ENCODE data around the gene DECR2. TPM values are rescaled to one million over a fixed set of nuclear protein-coding genes. Genes with fewer than 3 reads are reported as not detected.

Gene DECR2
- total RNA-seq, 1 donor from 2014 or later: 10.1 TPM

DNA sequence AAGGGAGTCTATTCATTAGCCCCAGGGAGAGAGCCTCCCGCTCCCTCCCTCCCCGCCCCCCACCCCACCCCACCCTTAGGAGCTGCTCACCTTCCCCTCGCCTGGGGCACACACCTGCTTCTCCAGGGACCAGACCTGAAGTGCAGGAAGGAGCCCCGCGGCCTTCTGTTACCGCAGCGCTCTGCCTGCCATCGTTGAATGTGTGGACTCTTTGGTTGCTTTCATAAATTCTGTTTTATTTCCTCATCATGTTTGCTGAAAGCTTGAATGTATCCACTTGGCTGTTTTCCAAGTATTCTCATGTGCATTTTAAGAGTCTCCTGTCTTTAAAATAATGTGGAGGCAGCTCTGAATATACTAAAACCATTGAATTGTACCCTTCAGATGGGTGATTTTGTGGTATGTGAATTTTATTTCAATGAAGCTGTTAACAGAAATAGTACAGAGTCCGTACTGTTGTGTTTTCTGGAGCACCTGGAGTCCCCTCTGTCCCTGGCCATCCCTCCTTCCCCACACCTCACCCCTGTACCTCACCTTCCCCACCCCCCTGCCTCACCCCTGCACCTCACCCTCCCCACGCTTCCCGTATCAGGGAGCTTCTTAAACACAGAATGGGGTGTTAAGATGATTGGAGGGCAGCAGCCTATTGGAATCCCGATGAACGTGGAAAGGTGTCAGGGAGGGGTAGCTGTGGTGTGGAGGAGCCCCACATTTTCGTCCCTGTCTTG lies 49.3 kb downstream of the DECR2 start:
- Histone ChIP-seq H3K36me3 (no peaks in the 10 kb centered on the region), H3K4me1 (no peaks in the 10 kb centered on the region), H3K4me3 (no peak overlapping the region), H3K9me3 (no peaks in the 10 kb centered on the region), H3K27ac (no peak overlapping the region), H3K27me3 (ENCODE audit: low read depth) (no peaks in the 10 kb centered on the region)
- ATAC-seq (peak; percentile 27 to 29), DNase-seq (no peak)
- TF ChIP-seq, protein P1, sequence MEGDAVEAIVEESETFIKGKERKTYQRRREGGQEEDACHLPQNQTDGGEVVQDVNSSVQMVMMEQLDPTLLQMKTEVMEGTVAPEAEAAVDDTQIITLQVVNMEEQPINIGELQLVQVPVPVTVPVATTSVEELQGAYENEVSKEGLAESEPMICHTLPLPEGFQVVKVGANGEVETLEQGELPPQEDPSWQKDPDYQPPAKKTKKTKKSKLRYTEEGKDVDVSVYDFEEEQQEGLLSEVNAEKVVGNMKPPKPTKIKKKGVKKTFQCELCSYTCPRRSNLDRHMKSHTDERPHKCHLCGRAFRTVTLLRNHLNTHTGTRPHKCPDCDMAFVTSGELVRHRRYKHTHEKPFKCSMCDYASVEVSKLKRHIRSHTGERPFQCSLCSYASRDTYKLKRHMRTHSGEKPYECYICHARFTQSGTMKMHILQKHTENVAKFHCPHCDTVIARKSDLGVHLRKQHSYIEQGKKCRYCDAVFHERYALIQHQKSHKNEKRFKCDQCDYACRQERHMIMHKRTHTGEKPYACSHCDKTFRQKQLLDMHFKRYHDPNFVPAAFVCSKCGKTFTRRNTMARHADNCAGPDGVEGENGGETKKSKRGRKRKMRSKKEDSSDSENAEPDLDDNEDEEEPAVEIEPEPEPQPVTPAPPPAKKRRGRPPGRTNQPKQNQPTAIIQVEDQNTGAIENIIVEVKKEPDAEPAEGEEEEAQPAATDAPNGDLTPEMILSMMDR (IDR thresholded peaks at IDR 0.05): no peak
- intact Hi-C loops (cut with DNase I): no loop called here

DNA sequence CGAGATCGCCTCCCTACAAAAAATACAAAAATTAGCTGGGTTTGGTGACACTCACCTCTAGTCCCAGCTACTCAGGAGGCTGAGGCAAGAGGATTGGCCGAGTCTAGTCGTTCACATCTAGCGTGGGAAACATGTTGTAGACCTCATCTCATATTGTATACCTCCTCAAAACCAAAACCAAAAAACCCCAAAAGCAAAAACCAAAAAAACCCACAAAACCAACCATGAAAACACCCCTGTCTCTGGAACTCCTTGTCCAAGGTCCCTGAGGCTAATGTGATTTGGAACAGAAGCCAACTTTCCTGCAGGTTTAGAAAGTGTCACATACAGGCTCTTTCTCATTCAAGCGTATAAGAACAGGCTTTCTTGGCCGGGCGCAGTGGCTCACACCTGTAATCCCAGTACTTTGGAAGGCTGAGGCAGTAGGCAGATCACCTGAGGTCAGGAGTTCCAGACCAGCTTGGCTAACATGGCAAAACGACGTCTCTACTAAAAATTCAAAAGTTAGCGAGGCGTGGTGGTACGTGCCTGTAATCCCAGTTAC lies 52.8 kb downstream of the DECR2 start:
- intact Hi-C loops (cut with DNase I): no loop called here
- Histone ChIP-seq H3K27ac (no peak overlapping the region), H3K4me1 (peaks cover 17% of the 10 kb centered on the region), H3K36me3 (no peaks in the 10 kb centered on the region), H3K9me3 (no peaks in the 10 kb centered on the region), H3K4me3 (no peak overlapping the region), H3K27me3 (ENCODE audit: low read depth) (no peaks in the 10 kb centered on the region)
- DNase-seq (no peak), ATAC-seq (no peak)
- TF ChIP-seq, protein P1 (IDR thresholded peaks at IDR 0.05): no peak

DNA sequence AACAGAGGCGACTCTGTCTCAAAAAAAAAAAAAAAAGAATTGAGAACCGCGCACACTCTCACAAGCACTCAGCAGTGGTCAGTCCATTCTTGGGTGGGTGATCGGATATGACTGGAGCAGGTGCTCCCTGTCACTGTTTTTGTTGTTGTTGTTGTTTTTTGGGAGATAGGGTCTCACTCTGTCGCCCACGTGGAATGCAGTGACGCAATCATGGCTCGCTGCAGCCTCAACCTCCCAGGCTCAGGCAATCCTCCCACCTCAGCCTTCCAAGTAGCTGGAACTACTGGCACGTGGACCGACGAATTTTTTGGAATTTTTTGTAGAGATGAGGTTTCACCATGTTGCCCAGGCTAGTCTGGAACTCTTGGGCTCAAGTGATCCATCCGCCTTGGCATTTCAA lies 53.8 kb downstream of the DECR2 start:
- no peaks in the 10 kb centered on the region for H3K36me3 ChIP-seq
- no peak overlapping the region for H3K4me3 ChIP-seq
- H3K9me3 ChIP-seq: no peaks in the 10 kb centered on the region
- DNase-seq (no peak), ATAC-seq (no peak)
- no peaks in the 10 kb centered on the region for H3K27me3 ChIP-seq (ENCODE audit: low read depth)
- peaks cover 17% of the 10 kb centered on the region for H3K4me1 ChIP-seq
- TF ChIP-seq, protein P1 (IDR thresholded peaks at IDR 0.05): no peak
- no peak overlapping the region for H3K27ac ChIP-seq
- intact Hi-C loops (cut with DNase I): no loop called here

DNA sequence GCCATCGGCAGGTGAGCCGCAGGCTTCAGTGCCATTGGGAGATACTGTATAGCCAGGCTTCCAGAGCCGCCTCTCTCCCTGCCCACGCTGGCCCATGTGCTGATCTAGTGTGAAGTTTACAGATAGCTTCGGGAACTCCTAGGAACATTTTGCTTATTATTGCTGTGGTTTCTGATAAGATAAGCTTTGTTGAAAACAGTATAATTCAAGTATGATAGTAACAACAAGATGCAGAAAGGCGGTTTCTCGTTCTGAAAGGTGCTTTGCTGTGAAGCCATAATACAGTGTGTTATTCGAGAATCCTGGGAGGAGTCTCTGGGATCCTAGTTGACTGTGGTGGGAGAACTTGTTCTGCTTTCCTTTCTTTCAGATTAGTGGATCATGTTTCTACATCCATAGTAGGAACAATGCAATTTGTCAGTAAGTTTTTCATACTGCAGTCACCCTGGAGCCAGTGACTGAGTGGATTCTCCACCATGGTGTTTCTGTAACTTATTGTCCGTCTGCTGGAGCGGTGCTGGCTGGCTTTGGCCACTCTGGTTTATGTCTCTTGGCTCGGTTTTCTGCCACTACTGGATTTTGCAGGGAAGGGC lies 55.3 kb downstream of the DECR2 start:
- H3K4me3 ChIP-seq: no peak overlapping the region
- H3K36me3 ChIP-seq: peaks cover 12% of the 10 kb centered on the region
- H3K27me3 ChIP-seq (ENCODE audit: low read depth): no peaks in the 10 kb centered on the region
- peak overlapping the region; percentile 81 for H3K27ac ChIP-seq
- TF ChIP-seq, protein P1 (IDR thresholded peaks at IDR 0.05): no peak
- no peaks in the 10 kb centered on the region for H3K9me3 ChIP-seq
- DNase-seq: no peak
- peaks cover 17% of the 10 kb centered on the region for H3K4me1 ChIP-seq
- ATAC-seq: peak in 1 of 2 donors; percentile 45
- intact Hi-C loops (cut with DNase I): no loop called here

DNA sequence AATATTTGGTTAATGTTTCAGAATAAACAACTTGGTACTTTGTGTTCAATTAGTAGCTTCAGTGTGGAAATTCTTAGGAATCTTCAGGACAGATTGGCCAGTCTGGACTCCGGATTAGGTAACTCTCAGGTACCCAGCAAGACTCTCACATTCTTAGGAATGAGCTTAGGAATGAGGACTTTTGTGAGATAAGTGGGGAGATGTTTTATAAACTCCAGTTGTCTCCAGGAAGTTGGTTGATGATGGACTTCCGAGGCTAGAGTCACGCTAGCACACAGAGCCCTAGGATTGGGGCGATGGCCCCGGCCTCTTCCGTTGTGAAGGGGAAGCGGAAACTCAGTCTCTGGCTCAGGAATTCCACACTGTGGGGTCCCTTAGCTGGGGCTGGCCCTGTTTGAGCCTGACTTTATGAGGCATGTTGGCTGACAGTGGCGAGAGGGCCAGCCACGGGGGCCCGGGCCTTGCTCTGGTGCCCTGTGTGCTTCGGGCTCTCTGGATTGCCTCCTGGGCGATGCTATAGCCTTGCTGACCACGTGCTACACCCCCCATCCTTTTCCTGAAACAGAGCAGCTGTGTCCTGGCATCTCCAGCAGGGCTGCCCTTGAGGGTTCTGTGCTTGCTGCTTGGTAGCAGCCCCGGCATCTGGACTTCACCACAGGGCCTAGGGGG lies 56.2 kb downstream of the DECR2 start:
- no peak for DNase-seq
- ATAC-seq: peak; percentile 76 to 77
- H3K9me3 ChIP-seq: no peaks in the 10 kb centered on the region
- H3K4me1 ChIP-seq: peaks cover 17% of the 10 kb centered on the region
- H3K36me3 ChIP-seq: peaks cover 16% of the 10 kb centered on the region
- peak overlapping the region; percentile 81 for H3K27ac ChIP-seq
- intact Hi-C loops (cut with DNase I): no loop called here
- no peaks in the 10 kb centered on the region for H3K27me3 ChIP-seq (ENCODE audit: low read depth)
- TF ChIP-seq, protein P1 (IDR thresholded peaks at IDR 0.05): no peak
- H3K4me3 ChIP-seq: no peak overlapping the region
